ENCODE data around the gene UBE2A. TPM values are rescaled to one million over a fixed set of nuclear protein-coding genes. Genes with fewer than 3 reads are reported as not detected.
A peak's percentile ranks its signal among the peaks of the same experiment; 100 is the strongest.

UBE2A gene
- total RNA-seq (10 to 100 TPM; 40.8 to 53.4 (median 42.6) TPM), polyA plus RNA-seq (10 to 100 TPM; 38.5 to 50.5 (median 48.7) TPM)
- long read RNA-seq, donor 1, transcript UBE2A-202 (6 exons, 1,874 nt), result major isoform, 11 of 17 reads
- long read RNA-seq, donor 1, partial matches to known transcripts, result 0 of 17 reads
- long read RNA-seq, donor 1, other reads (novel, unspliced or antisense), result 0 of 17 reads
- long read RNA-seq, donor 2, transcript UBE2A-202 (6 exons, 1,874 nt), result major isoform, 20 of 29 reads
- long read RNA-seq, donor 2, partial matches to known transcripts, result 0 of 29 reads
- long read RNA-seq, donor 2, other reads (novel, unspliced or antisense), result 0 of 29 reads

- Histone ChIP-seq H3K9me3 (no peaks in the 10 kb centered on the region), H3K27ac (peak within 1 kb of the TSS; percentile 85 to 96 (median 94)), H3K27me3 (replicated peaks in 1 of 7) (peaks cover 0 to 4% (median 0%) of the 10 kb centered on the region in 7 donors), H3K4me1 (peaks cover 0 to 45% (median 28%) of the 10 kb centered on the region in 6 donors), H3K36me3 (peaks cover 0 to 3% (median 0%) of the 10 kb centered on the region in 6 donors), H3K4me3 (peak within 1 kb of the TSS; percentile 52 to 87 (median 58))
- intact Hi-C loops (cut with DNase I; ENCODE audit: low total_unique reads), result no loop called here
- TF ChIP-seq POLR2AphosphoS5 (IDR thresholded peaks at IDR 0.05) (peak; percentile 97 to 98 (median 97)), CTCF (IDR thresholded peaks at IDR 0.05 in 8 of 11, conservative IDR thresholded peaks at IDR 0.05 in 3 of 11) (peak in 9 of 11 experiments; percentile 10 to 53 (median 36)), POLR2A (IDR thresholded peaks at IDR 0.05) (peak; percentile 31 to 77 (median 64))
- peak; percentile 96 for DNase-seq
- WGBS, 5 donors, result 0 to 41% (median 2%) methylated on average over 29 to 86 of the region's 86 CpGs
Measured at GRCh38 chrX:119574394-119575266, at the start of gene UBE2A. UBE2A (plus strand) TSS chrX:119574563; CDS start chrX:119574712, 149 bp downstream.

GRCh38 chrX:119529345-119530276, 44.8 kb upstream of the UBE2A start:
- WGBS, 5 donors, result 73 to 87% (median 78%) methylated on average over 9 of the region's 9 CpGs
- DNase-seq, result peak; percentile 32

GRCh38 chrX:119537487-119537886, 36.9 kb upstream of the UBE2A start:
- intact Hi-C loops (cut with DNase I; ENCODE audit: low total_unique reads), result no loop called here
- TF ChIP-seq CTCF (IDR thresholded peaks at IDR 0.05 in 8 of 11, conservative IDR thresholded peaks at IDR 0.05 in 3 of 11) (no peak), POLR2A (IDR thresholded peaks at IDR 0.05) (no peak), POLR2AphosphoS5 (IDR thresholded peaks at IDR 0.05) (no peak)
- no peaks in the 10 kb centered on the region for H3K9me3 ChIP-seq

More at GRCh38 chrX:119529345-119530276, 44.8 kb upstream of the UBE2A start:
- Histone ChIP-seq H3K9me3 (no peaks in the 10 kb centered on the region), H3K36me3 (no peaks in the 10 kb centered on the region), H3K27ac (peak overlapping the region in 6 of 8 donors; percentile 11 to 58 (median 44)), H3K4me1 (peaks cover 0 to 10% (median 5%) of the 10 kb centered on the region in 6 donors), H3K27me3 (replicated peaks in 1 of 7) (no peaks in the 10 kb centered on the region), H3K4me3 (no peak overlapping the region)
- no peak for TF ChIP-seq CTCF (IDR thresholded peaks at IDR 0.05 in 8 of 11, conservative IDR thresholded peaks at IDR 0.05 in 3 of 11)
- intact Hi-C loops (cut with DNase I; ENCODE audit: low total_unique reads), result no loop called here

More at GRCh38 chrX:119537487-119537886, 36.9 kb upstream of the UBE2A start:
- 56 to 94% (median 60%) methylated on average over 3 of the region's 3 CpGs for WGBS, 5 donors
- Histone ChIP-seq H3K4me3 (no peak overlapping the region), H3K4me1 (no peaks in the 10 kb centered on the region), H3K27me3 (replicated peaks in 1 of 7) (no peaks in the 10 kb centered on the region), H3K27ac (no peak overlapping the region), H3K36me3 (peaks cover 0 to 38% (median 0%) of the 10 kb centered on the region in 6 donors)
- DNase-seq, result no peak
